GM23338 (cell line): ENCODE data around the gene MESD.

ENCODE experiments used
- CREB1 ChIP-seq: fragments of 250-450 bp; sonication (Bioruptor Pico); IDR thresholded peaks from 2 replicates; pipeline ENCODE4 v1.5.0; 2020; ENCODE audit warnings: low read depth, mild to moderate bottlenecking, moderate library complexity
- CTCF ChIP-seq, 2 experiments: fragments of 200-600 bp in 1 of 2; sonication (generic) in 1 of 2; conservative IDR thresholded peaks; 2 replicates each; pipeline versions ENCODE4 v1.5.1 to v1.6.1; 2016 to 2017; ENCODE audit warnings: antibody characterized with exemption in 2 of 2, low read depth in 2 of 2, mild to moderate bottlenecking in 2 of 2, moderate library complexity in 1 of 2
- EZH2 ChIP-seq: fragments of 200-600 bp; sonication (generic); IDR thresholded peaks from one replicate; pipeline ENCODE4 v1.8.0; 2017; ENCODE audit warnings: antibody characterized with exemption, mild to moderate bottlenecking, low read depth; ENCODE audit not compliant: unreplicated experiment
- REST ChIP-seq: IDR thresholded peaks from one replicate; pipeline ENCODE4 v1.6.1; 2018; ENCODE audit warnings: antibody characterized with exemption; ENCODE audit not compliant: unreplicated experiment

- peak; percentile 82 to 95 for TF ChIP-seq CTCF (conservative IDR thresholded peaks at IDR 0.05; ENCODE audit: low read depth in 2 of 2)
- TF ChIP-seq CREB1 (CRISPR knock-in tag), result no peak
- TF ChIP-seq REST, result no peak
- no peak for TF ChIP-seq EZH2
Observed at GRCh38 chr15:80996247-80996646, 6.6 kb upstream of the MESD start.
